Subcutaneous abdominal adipose tissue (tissue), 5 donors: ENCODE data around the gene FILIP1L.
A peak's percentile ranks its signal among the peaks of the same experiment; 100 is the strongest.

Experiments used
- H3K27ac ChIP-seq: one replicate; pipeline ENCODE4 v1.7.0; 2013; ENCODE audit warnings: low read depth, mild to moderate bottlenecking, inconsistent platforms, low read length, moderate library complexity
- H3K27me3 ChIP-seq, 5 donors: one replicate each; pipeline ENCODE4 v1.7.0; 2013; ENCODE audit warnings: low read length in 5 of 5, inconsistent platforms in 1 of 5; ENCODE audit not compliant: control insufficient read depth in 5 of 5, insufficient read depth in 4 of 5
- H3K36me3 ChIP-seq, 5 donors: one replicate each; pipeline ENCODE4 v1.7.0; 2013; ENCODE audit warnings: low read length in 5 of 5; ENCODE audit not compliant: control insufficient read depth in 5 of 5, insufficient read depth in 5 of 5
- H3K4me1 ChIP-seq, 5 donors: one replicate each; pipeline ENCODE4 v1.7.0; 2013; ENCODE audit warnings: low read length in 5 of 5, mild to moderate bottlenecking in 3 of 5, moderate library complexity in 1 of 5; ENCODE audit not compliant: control insufficient read depth in 5 of 5, insufficient read depth in 5 of 5
- H3K4me3 ChIP-seq, 5 donors: one replicate each; pipeline ENCODE4 v1.7.0; 2013; ENCODE audit warnings: low read length in 5 of 5, low read depth in 1 of 5
- H3K9ac ChIP-seq, 5 donors: one replicate each; pipeline ENCODE4 v1.7.0; 2013; ENCODE audit warnings: low read length in 5 of 5, mild to moderate bottlenecking in 4 of 5, moderate library complexity in 3 of 5
- H3K9me3 ChIP-seq, 5 donors: one replicate each; pipeline ENCODE4 v1.7.0; 2013; ENCODE audit warnings: low read length in 5 of 5; ENCODE audit not compliant: control insufficient read depth in 5 of 5
- donor health status: healthy.
- donor health status: healthy.
- donor health status: healthy.
- donor health status: healthy.
- donor health status: healthy.

FILIP1L gene

GRCh38 chr3:99925584-99926230 is 188.6 kb downstream of the FILIP1L start:
- H3K27me3 ChIP-seq: no peaks in the 10 kb centered on the region
- no peak overlapping the region for H3K9ac ChIP-seq
- peak overlapping the region; percentile 24 for H3K27ac ChIP-seq
- H3K9me3 ChIP-seq: no peaks in the 10 kb centered on the region
- no peaks in the 10 kb centered on the region for H3K36me3 ChIP-seq
- H3K4me3 ChIP-seq: no peak overlapping the region
- H3K4me1 ChIP-seq: peaks cover 9 to 53% (median 50%) of the 10 kb centered on the region in 5 donors

- H3K9me3 ChIP-seq: no peaks in the 10 kb centered on the region
- no peak overlapping the region for H3K27ac ChIP-seq
- H3K36me3 ChIP-seq: no peaks in the 10 kb centered on the region
- no peak overlapping the region for H3K4me3 ChIP-seq
- H3K27me3 ChIP-seq: no peaks in the 10 kb centered on the region
- peaks cover 12 to 52% (median 51%) of the 10 kb centered on the region in 5 donors for H3K4me1 ChIP-seq
- no peak overlapping the region for H3K9ac ChIP-seq
Measured at GRCh38 chr3:99923873-99924272, 190.4 kb downstream of the FILIP1L start.

- H3K27ac ChIP-seq: peak overlapping the region; percentile 96
- H3K4me1 ChIP-seq: peaks cover 12 to 47% (median 41%) of the 10 kb centered on the region in 5 donors
- no peaks in the 10 kb centered on the region for H3K9me3 ChIP-seq
- H3K36me3 ChIP-seq: no peaks in the 10 kb centered on the region
- no peak overlapping the region for H3K4me3 ChIP-seq
- H3K9ac ChIP-seq: no peak overlapping the region
- no peaks in the 10 kb centered on the region for H3K27me3 ChIP-seq
Measured at GRCh38 chr3:99921986-99922385, 192.3 kb downstream of the FILIP1L start.

- peaks cover 12 to 47% (median 41%) of the 10 kb centered on the region in 5 donors for H3K4me1 ChIP-seq
- H3K27ac ChIP-seq: peak overlapping the region; percentile 96
- no peak overlapping the region for H3K4me3 ChIP-seq
- H3K9me3 ChIP-seq: no peaks in the 10 kb centered on the region
- H3K36me3 ChIP-seq: no peaks in the 10 kb centered on the region
- H3K27me3 ChIP-seq: no peaks in the 10 kb centered on the region
- peak overlapping the region in 1 of 5 donors; percentile 54 for H3K9ac ChIP-seq
Measured at GRCh38 chr3:99921377-99921695, 193.0 kb downstream of the FILIP1L start.

GRCh38 chr3:99920481-99921376 is 193.6 kb downstream of the FILIP1L start:
- H3K36me3 ChIP-seq: no peaks in the 10 kb centered on the region
- H3K4me3 ChIP-seq: peak overlapping the region in 2 of 5 donors; percentile 37 to 49
- H3K27ac ChIP-seq: peak overlapping the region; percentile 96
- peaks cover 12 to 43% (median 38%) of the 10 kb centered on the region in 5 donors for H3K4me1 ChIP-seq
- H3K27me3 ChIP-seq: no peaks in the 10 kb centered on the region
- H3K9me3 ChIP-seq: no peaks in the 10 kb centered on the region
- peak overlapping the region in 3 of 5 donors; percentile 54 to 62 (median 57) for H3K9ac ChIP-seq

GRCh38 chr3:99919694-99920093 is 194.6 kb downstream of the FILIP1L start:
- Histone ChIP-seq H3K27ac (peak overlapping the region; percentile 96), H3K4me1 (peaks cover 12 to 37% (median 34%) of the 10 kb centered on the region in 5 donors), H3K36me3 (no peaks in the 10 kb centered on the region), H3K27me3 (no peaks in the 10 kb centered on the region), H3K4me3 (no peak overlapping the region), H3K9ac (peak overlapping the region in 1 of 5 donors; percentile 43), H3K9me3 (no peaks in the 10 kb centered on the region)

- H3K4me1 ChIP-seq: peaks cover 12 to 37% (median 34%) of the 10 kb centered on the region in 5 donors
- H3K27ac ChIP-seq: peak overlapping the region; percentile 96
- no peaks in the 10 kb centered on the region for H3K27me3 ChIP-seq
- no peaks in the 10 kb centered on the region for H3K9me3 ChIP-seq
- H3K9ac ChIP-seq: no peak overlapping the region
- H3K36me3 ChIP-seq: no peaks in the 10 kb centered on the region
- no peak overlapping the region for H3K4me3 ChIP-seq
Measured at GRCh38 chr3:99918715-99919114, 195.6 kb downstream of the FILIP1L start.

- H3K4me3 ChIP-seq: no peak overlapping the region
- H3K9me3 ChIP-seq: no peaks in the 10 kb centered on the region
- H3K27ac ChIP-seq: no peak overlapping the region
- H3K27me3 ChIP-seq: no peaks in the 10 kb centered on the region
- no peak overlapping the region for H3K9ac ChIP-seq
- no peaks in the 10 kb centered on the region for H3K36me3 ChIP-seq
- peaks cover 8 to 26% (median 21%) of the 10 kb centered on the region in 5 donors for H3K4me1 ChIP-seq
Measured at GRCh38 chr3:99915906-99916432, 198.3 kb downstream of the FILIP1L start.

- Histone ChIP-seq H3K9me3 (no peaks in the 10 kb centered on the region), H3K4me3 (no peak overlapping the region), H3K4me1 (peaks cover 0 to 2% (median 0%) of the 10 kb centered on the region in 5 donors), H3K27me3 (no peaks in the 10 kb centered on the region), H3K9ac (no peak overlapping the region), H3K36me3 (no peaks in the 10 kb centered on the region), H3K27ac (no peak overlapping the region)
Measured at GRCh38 chr3:99911433-99911832, 202.9 kb downstream of the FILIP1L start.

GRCh38 chr3:99910752-99911290 is 203.5 kb downstream of the FILIP1L start:
- Histone ChIP-seq H3K4me1 (peaks cover 0 to 2% (median 0%) of the 10 kb centered on the region in 5 donors), H3K9ac (no peak overlapping the region), H3K9me3 (no peaks in the 10 kb centered on the region), H3K36me3 (no peaks in the 10 kb centered on the region), H3K4me3 (no peak overlapping the region), H3K27me3 (no peaks in the 10 kb centered on the region), H3K27ac (no peak overlapping the region)
